ENCODE results near the gene JMJD8.

JMJD8 gene

DNA sequence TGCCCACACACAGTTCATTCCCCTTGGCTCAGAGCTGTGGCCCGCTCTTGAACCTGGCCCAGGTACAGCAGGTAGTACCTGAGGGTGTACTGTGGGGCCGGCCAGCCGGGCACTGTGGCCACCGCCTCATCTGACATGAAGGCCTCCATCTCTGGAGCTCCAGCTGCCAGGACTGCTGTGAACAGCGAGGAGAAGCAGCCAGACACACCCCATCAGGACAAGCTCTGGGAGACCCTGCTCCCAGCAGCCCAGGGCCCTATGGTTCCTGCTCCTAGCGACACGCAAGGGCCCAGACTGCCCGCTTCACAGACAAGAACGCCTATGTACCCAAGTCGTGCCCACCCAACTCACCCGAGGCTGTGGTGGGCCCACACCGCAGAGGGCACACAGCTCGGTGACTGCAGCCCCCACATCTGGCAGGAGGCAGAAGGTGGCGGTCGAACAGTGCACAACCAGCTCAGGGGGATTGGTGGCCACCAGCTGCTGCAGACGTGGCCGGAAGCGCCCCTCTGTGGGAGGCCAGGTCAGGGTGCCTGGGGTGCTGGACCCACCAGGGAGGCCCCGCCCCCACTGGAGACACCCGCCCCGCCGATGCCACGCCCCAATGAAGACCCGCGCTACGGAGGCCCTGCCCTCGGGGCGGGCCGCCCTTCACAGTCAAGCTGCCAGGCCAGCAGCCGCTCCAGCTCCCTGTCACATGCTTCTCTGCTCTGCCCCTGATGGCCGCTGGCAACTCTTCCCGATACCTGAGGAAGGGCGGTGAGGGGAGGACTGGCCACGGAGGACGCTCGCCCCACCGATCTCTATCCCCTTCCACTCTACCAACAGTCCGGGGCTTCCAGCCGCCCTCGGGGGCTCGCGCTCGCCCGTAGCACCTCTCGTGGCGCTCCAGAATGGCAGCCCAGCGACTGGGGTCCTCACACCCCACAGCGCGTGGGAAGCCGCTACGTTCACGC, 5.0 kb downstream of the JMJD8 start:
- Histone ChIP-seq H3K4me1 (ENCODE audit: control insufficient read depth, insufficient read depth, low read length) (peaks cover 14% of the 10 kb centered on the region; the same call in 1 of the 2 replicates), H3K36me3 (ENCODE audit: control insufficient read depth in 2 of 2, insufficient read depth in 1 of 2, low read length in 2 of 2) (peaks cover 3 to 39% of the 10 kb centered on the region in 2 experiments; a peak in 1 of 3 replicates), H3K27ac (ENCODE audit: extremely low read depth, low read depth, low read length) (peak overlapping the region; percentile 79), H3K4me3 (ENCODE audit: low read depth, low read length) (peak overlapping the region; percentile 26), H3K9me3 (ENCODE audit: control insufficient read depth, insufficient read depth, low read depth, low read length) (no peaks in the 10 kb centered on the region)
- CTCF ChIA-PET, result interaction anchor here (1.7 kb wide), 1 partner anchor 11 kb away, joined by 4 read pairs; the partner anchor contains the start of gene RHOT2
- POLR2A ChIA-PET, result interaction anchor here (0.6 to 5.4 kb wide), 8 partner anchors 9 to 1027 kb away, joined by 3 to 57 read pairs (median 4); partner anchors contain the start of genes ANTKMT, CHTF18, MAPK8IP3 and RHOT2
- TF ChIP-seq ZNF121 (tag by site-specific recombination; IDR thresholded peaks at IDR 0.05) (no peak), FEZF1 (tag by site-specific recombination; IDR thresholded peaks at IDR 0.05) (no peak), ZNF341 (tag by site-specific recombination; IDR thresholded peaks at IDR 0.05; ENCODE audit: low read depth) (peak; percentile 8), ZNF404 (tag by site-specific recombination; IDR thresholded peaks at IDR 0.05) (no peak), GFI1B (tag by site-specific recombination; IDR thresholded peaks at IDR 0.05) (no peak), YY1 (tag by site-specific recombination; IDR thresholded peaks at IDR 0.05) (peak; percentile 62; the same call in 1 of the 2 replicates), ZBTB17 (tag by site-specific recombination; IDR thresholded peaks at IDR 0.05) (peak; percentile 46), OSR2 (tag by site-specific recombination; IDR thresholded peaks at IDR 0.05) (peak; percentile 60; the same call in 1 of the 2 replicates), GLIS2 (tag by site-specific recombination; IDR thresholded peaks at IDR 0.05) (peak; percentile 97), ZNF76 (tag by site-specific recombination; IDR thresholded peaks at IDR 0.05; ENCODE audit: borderline replicate concordance, low read depth) (peak; percentile 40; the same call in 1 of the 2 replicates), BCL11A (tag by site-specific recombination; IDR thresholded peaks at IDR 0.05; ENCODE audit: low read depth) (0 out of 2 replicates have a peak, but pooled peaks have one; percentile 60), ZNF239 (tag by site-specific recombination; IDR thresholded peaks at IDR 0.05) (0 out of 2 replicates have a peak, but pooled peaks have one; percentile 42), ZNF626 (tag by site-specific recombination; IDR thresholded peaks at IDR 0.05) (no peak), ZNF433 (tag by site-specific recombination; IDR thresholded peaks at IDR 0.05; ENCODE audit: low read depth) (no peak), ZIC2 (tag by site-specific recombination; IDR thresholded peaks at IDR 0.05) (peak; percentile 88), WT1 (tag by site-specific recombination; IDR thresholded peaks at IDR 0.05) (peak; percentile 58; the same call in 1 of the 2 replicates), MEIS1 (CRISPR knock-in tag; IDR thresholded peaks at IDR 0.05; ENCODE audit: borderline replicate concordance) (no peak), ZNF146 (tag by site-specific recombination; IDR thresholded peaks at IDR 0.05) (no peak), ZFP69B (tag by site-specific recombination; IDR thresholded peaks at IDR 0.05) (peak; percentile 99), ZEB2 (tag by site-specific recombination; IDR thresholded peaks at IDR 0.05) (peak; percentile 58), KLF1 (tag by site-specific recombination; IDR thresholded peaks at IDR 0.05) (peak; percentile 92), ZNF501 (tag by site-specific recombination; IDR thresholded peaks at IDR 0.05) (no peak; the same call in none of the 2 replicates), ZSCAN30 (tag by site-specific recombination; IDR thresholded peaks at IDR 0.05) (peak; percentile 100)
- TF ChIP-seq, protein P1, sequence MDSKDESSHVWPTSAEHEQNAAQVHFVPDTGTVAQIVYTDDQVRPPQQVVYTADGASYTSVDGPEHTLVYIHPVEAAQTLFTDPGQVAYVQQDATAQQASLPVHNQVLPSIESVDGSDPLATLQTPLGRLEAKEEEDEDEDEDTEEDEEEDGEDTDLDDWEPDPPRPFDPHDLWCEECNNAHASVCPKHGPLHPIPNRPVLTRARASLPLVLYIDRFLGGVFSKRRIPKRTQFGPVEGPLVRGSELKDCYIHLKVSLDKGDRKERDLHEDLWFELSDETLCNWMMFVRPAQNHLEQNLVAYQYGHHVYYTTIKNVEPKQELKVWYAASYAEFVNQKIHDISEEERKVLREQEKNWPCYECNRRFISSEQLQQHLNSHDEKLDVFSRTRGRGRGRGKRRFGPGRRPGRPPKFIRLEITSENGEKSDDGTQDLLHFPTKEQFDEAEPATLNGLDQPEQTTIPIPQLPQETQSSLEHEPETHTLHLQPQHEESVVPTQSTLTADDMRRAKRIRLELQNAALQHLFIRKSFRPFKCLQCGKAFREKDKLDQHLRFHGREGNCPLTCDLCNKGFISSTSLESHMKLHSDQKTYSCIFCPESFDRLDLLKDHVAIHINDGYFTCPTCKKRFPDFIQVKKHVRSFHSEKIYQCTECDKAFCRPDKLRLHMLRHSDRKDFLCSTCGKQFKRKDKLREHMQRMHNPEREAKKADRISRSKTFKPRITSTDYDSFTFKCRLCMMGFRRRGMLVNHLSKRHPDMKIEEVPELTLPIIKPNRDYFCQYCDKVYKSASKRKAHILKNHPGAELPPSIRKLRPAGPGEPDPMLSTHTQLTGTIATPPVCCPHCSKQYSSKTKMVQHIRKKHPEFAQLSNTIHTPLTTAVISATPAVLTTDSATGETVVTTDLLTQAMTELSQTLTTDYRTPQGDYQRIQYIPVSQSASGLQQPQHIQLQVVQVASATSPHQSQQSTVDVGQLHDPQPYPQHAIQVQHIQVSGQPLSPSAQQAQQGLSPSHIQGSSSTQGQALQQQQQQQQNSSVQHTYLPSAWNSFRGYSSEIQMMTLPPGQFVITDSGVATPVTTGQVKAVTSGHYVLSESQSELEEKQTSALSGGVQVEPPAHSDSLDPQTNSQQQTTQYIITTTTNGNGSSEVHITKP (tag by site-specific recombination; IDR thresholded peaks at IDR 0.05), result 0 out of 2 replicates have a peak, but pooled peaks have one; percentile 25
- TF ChIP-seq, protein P2, sequence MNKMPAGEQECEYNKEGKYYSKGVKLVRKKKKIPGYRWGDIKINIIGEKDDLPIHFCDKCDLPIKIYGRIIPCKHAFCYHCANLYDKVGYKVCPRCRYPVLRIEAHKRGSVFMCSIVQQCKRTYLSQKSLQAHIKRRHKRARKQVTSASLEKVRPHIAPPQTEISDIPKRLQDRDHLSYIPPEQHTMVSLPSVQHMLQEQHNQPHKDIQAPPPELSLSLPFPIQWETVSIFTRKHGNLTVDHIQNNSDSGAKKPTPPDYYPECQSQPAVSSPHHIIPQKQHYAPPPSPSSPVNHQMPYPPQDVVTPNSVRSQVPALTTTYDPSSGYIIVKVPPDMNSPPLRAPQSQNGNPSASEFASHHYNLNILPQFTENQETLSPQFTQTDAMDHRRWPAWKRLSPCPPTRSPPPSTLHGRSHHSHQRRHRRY (tag by site-specific recombination; IDR thresholded peaks at IDR 0.05), result peak; percentile 49; the same call in 1 of the 2 replicates
- TF ChIP-seq, protein P3, sequence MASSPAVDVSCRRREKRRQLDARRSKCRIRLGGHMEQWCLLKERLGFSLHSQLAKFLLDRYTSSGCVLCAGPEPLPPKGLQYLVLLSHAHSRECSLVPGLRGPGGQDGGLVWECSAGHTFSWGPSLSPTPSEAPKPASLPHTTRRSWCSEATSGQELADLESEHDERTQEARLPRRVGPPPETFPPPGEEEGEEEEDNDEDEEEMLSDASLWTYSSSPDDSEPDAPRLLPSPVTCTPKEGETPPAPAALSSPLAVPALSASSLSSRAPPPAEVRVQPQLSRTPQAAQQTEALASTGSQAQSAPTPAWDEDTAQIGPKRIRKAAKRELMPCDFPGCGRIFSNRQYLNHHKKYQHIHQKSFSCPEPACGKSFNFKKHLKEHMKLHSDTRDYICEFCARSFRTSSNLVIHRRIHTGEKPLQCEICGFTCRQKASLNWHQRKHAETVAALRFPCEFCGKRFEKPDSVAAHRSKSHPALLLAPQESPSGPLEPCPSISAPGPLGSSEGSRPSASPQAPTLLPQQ (tag by site-specific recombination; IDR thresholded peaks at IDR 0.05), result peak; percentile 99
- TF ChIP-seq, protein P4, sequence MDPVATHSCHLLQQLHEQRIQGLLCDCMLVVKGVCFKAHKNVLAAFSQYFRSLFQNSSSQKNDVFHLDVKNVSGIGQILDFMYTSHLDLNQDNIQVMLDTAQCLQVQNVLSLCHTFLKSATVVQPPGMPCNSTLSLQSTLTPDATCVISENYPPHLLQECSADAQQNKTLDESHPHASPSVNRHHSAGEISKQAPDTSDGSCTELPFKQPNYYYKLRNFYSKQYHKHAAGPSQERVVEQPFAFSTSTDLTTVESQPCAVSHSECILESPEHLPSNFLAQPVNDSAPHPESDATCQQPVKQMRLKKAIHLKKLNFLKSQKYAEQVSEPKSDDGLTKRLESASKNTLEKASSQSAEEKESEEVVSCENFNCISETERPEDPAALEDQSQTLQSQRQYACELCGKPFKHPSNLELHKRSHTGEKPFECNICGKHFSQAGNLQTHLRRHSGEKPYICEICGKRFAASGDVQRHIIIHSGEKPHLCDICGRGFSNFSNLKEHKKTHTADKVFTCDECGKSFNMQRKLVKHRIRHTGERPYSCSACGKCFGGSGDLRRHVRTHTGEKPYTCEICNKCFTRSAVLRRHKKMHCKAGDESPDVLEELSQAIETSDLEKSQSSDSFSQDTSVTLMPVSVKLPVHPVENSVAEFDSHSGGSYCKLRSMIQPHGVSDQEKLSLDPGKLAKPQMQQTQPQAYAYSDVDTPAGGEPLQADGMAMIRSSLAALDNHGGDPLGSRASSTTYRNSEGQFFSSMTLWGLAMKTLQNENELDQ (tag by site-specific recombination; IDR thresholded peaks at IDR 0.05; ENCODE audit: low read depth), result no peak

All from HEK293 (cell line).